Astrocyte (in vitro differentiated cells and primary cell): ENCODE measurements around the gene ABHD10. TPM values are rescaled to one million over a fixed set of nuclear protein-coding genes. Genes with fewer than 3 reads are reported as not detected.

ENCODE experiments used
- DNase-seq: peaks from one replicate; pipeline ENCODE4 v3.0.0-alpha.2; 2010; ENCODE audit warnings: low read depth
- FAIRE-seq: peaks from 2 replicates; lab custom pipeline; 2011; peaks lifted over from hg19 to GRCh38; lab: Jason Lieb, UNC
- H2AFZ ChIP-seq: 2 replicates; pipeline ENCODE4 v1.6.0; 2012; ENCODE audit warnings: low read depth, low read length, inconsistent platforms
- H3K27ac ChIP-seq: 2 replicates; pipeline ENCODE4 v1.5.1; 2011; ENCODE audit warnings: low read depth, low read length, inconsistent platforms
- H3K27me3 ChIP-seq: 2 replicates; pipeline ENCODE4 v1.6.0; 2011; ENCODE audit warnings: low read length, inconsistent platforms; ENCODE audit not compliant: insufficient read depth
- H3K36me3 ChIP-seq: 2 replicates; pipeline ENCODE4 v1.5.1; 2011; ENCODE audit warnings: low read length, inconsistent platforms; ENCODE audit not compliant: insufficient read depth
- H3K4me1 ChIP-seq: 2 replicates; pipeline ENCODE4 v1.5.1; 2011; ENCODE audit warnings: low read length, inconsistent platforms; ENCODE audit not compliant: insufficient read depth
- H3K4me2 ChIP-seq: 2 replicates; pipeline ENCODE4 v1.6.0; 2012; ENCODE audit warnings: low read length, inconsistent platforms
- H3K4me3 ChIP-seq: 2 replicates; pipeline ENCODE4 v1.5.1; 2011; ENCODE audit warnings: low read depth, mild to moderate bottlenecking, low read length, inconsistent platforms; ENCODE audit not compliant: insufficient read depth
- H3K79me2 ChIP-seq: 2 replicates; pipeline ENCODE4 v1.6.0; 2012; ENCODE audit warnings: mild to moderate bottlenecking, low read length, inconsistent platforms; ENCODE audit not compliant: insufficient read depth
- H3K9ac ChIP-seq: 2 replicates; pipeline ENCODE4 v1.6.0; 2012; ENCODE audit warnings: mild to moderate bottlenecking, low read length, inconsistent platforms
- H3K9me3 ChIP-seq: 2 replicates; pipeline ENCODE4 v1.5.1; 2012; ENCODE audit warnings: low read depth, mild to moderate bottlenecking, low read length, inconsistent platforms; ENCODE audit not compliant: insufficient read depth
- H4K20me1 ChIP-seq: 2 replicates; pipeline ENCODE4 v1.6.0; 2012; ENCODE audit warnings: low read length, inconsistent platforms; ENCODE audit not compliant: insufficient read depth
- H3K27ac Mint-ChIP-seq: one replicate; pipeline ENCODE4 v1.8.0; 2021; ENCODE audit warnings: mild to moderate bottlenecking, mixed read lengths; ENCODE audit not compliant: unreplicated experiment
- H3K27me3 Mint-ChIP-seq: one replicate; pipeline ENCODE4 v1.8.0; 2021; ENCODE audit warnings: low read depth, mixed read lengths; ENCODE audit not compliant: unreplicated experiment
- H3K36me3 Mint-ChIP-seq: one replicate; pipeline ENCODE4 v1.8.0; 2021; ENCODE audit warnings: low read depth, mixed read lengths; ENCODE audit not compliant: unreplicated experiment
- H3K4me1 Mint-ChIP-seq: one replicate; pipeline ENCODE4 v1.8.0; 2021; ENCODE audit warnings: low read depth, mixed read lengths; ENCODE audit not compliant: unreplicated experiment
- H3K4me3 Mint-ChIP-seq: one replicate; pipeline ENCODE4 v1.8.0; 2021; ENCODE audit warnings: mild to moderate bottlenecking, moderate library complexity, mixed read lengths; ENCODE audit not compliant: unreplicated experiment
- H3K9me3 Mint-ChIP-seq: one replicate; pipeline ENCODE4 v1.8.0; 2021; ENCODE audit warnings: mild to moderate bottlenecking, mixed read lengths; ENCODE audit not compliant: unreplicated experiment
- CTCF ChIP-seq: IDR thresholded peaks from 2 replicates; pipeline ENCODE4 v1.5.1; 2011; ENCODE audit warnings: low read depth, mild to moderate bottlenecking, inconsistent platforms, low read length, moderate library complexity; ENCODE audit not compliant: insufficient read depth
- EZH2 ChIP-seq: IDR thresholded peaks from 2 replicates; pipeline ENCODE4 v1.6.1; 2012; ENCODE audit warnings: mild to moderate bottlenecking, low read length, inconsistent platforms; ENCODE audit not compliant: insufficient read depth
- total RNA-seq: library from RNA; stranded (reverse); gene quantifications from 2 replicates; pipeline ENCODE4 v1.2.1, GENCODE V29; 2021

ABHD10 gene
- total RNA-seq, 1 donor from 2014 or later = 26.6 TPM

- no peak overlapping the region for H3K4me3 Mint-ChIP-seq
Observed at GRCh38 chr3:112011376-112011940, 32.6 kb downstream of the ABHD10 start.

DNA sequence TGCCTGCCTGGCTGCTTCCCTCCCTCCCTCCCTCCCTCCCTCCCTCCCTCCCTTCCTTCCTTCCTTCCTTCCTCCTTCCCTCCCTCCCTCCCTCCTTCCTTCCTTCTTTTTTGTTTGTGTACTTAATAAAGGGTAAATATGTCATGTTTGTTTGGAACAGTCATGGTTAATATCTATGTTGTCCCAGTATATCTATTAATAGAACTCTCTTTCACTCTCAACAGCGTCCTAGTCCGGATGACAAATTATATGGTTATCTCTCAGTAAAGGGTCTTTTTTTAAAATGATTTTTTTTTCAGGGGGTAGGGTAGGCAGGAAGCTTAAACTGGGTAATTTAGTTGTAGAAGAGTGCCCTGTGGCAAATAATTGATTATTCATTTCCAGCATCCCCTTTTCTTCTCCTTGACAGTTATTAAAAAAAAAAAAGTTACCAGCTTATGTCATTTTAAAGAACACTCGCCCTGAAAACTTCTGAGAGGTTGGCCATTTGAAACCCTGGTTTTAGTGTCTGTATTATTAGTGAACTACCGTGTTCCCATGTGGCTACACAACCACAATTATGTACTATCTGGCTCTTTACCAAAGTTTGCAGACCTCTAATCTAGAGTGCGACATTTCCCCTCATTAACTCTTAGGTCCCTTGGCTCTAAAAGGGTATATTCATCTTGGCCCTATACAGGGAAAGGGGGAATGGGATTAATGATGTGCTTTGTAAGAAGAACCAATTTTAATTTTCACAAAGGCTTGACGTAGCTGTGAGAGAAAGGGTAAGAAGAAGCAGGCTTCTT lies 33.6 kb downstream of the ABHD10 start:
- no peaks in the 10 kb centered on the region for H3K36me3 Mint-ChIP-seq
- no peaks in the 10 kb centered on the region for H3K79me2 ChIP-seq
- peaks cover 17% of the 10 kb centered on the region for H3K4me1 Mint-ChIP-seq
- no peaks in the 10 kb centered on the region for H3K9me3 ChIP-seq
- FAIRE-seq (no peak), DNase-seq (peak; percentile 20)
- H4K20me1 ChIP-seq = no peaks in the 10 kb centered on the region
- no peak overlapping the region for H2AFZ ChIP-seq
- H3K4me3 Mint-ChIP-seq = no peak overlapping the region
- H3K27ac ChIP-seq = no peak overlapping the region
- H3K4me1 ChIP-seq = peaks cover 3% of the 10 kb centered on the region
- H3K9me3 Mint-ChIP-seq = peaks cover 1% of the 10 kb centered on the region
- H3K4me3 ChIP-seq = no peak overlapping the region
- H3K27me3 Mint-ChIP-seq = no peaks in the 10 kb centered on the region
- no peak overlapping the region for H3K4me2 ChIP-seq
- H3K27ac Mint-ChIP-seq = peak overlapping the region; percentile 30
- TF ChIP-seq CTCF (no peak), EZH2 (no peak)
- H3K36me3 ChIP-seq = peaks cover 12% of the 10 kb centered on the region
- H3K27me3 ChIP-seq = no peaks in the 10 kb centered on the region
- no peak overlapping the region for H3K9ac ChIP-seq

More at GRCh38 chr3:112011376-112011940, 32.6 kb downstream of the ABHD10 start:
- no peaks in the 10 kb centered on the region for H3K9me3 ChIP-seq
- no peak for FAIRE-seq
- Mint-ChIP-seq H3K27ac (no peak overlapping the region), H3K4me1 (peaks cover 18% of the 10 kb centered on the region), H3K27me3 (no peaks in the 10 kb centered on the region), H3K9me3 (peaks cover 1% of the 10 kb centered on the region), H3K36me3 (no peaks in the 10 kb centered on the region)
- no peaks in the 10 kb centered on the region for H4K20me1 ChIP-seq
- H3K79me2 ChIP-seq = no peaks in the 10 kb centered on the region
- no peak for TF ChIP-seq EZH2
- no peak for TF ChIP-seq CTCF
- H3K4me3 ChIP-seq = no peak overlapping the region
- no peak for DNase-seq
- H3K9ac ChIP-seq = no peak overlapping the region
- peaks cover 12% of the 10 kb centered on the region for H3K36me3 ChIP-seq
- H2AFZ ChIP-seq = no peak overlapping the region
- no peaks in the 10 kb centered on the region for H3K27me3 ChIP-seq
- H3K4me2 ChIP-seq = no peak overlapping the region
- peaks cover 3% of the 10 kb centered on the region for H3K4me1 ChIP-seq
- H3K27ac ChIP-seq = no peak overlapping the region
